Ramos (cell line): ENCODE measurements around the gene MTURN.

Experiments
- in situ Hi-C: fragments of 300-500 bp; cut with MboI; formaldehyde crosslinking; loops from one replicate; pipeline ENCODE4 v1.14.3; 2022; ENCODE audit warnings: low sequenced_read_pairs; ENCODE audit not compliant: unreplicated experiment

Gene MTURN

DNA sequence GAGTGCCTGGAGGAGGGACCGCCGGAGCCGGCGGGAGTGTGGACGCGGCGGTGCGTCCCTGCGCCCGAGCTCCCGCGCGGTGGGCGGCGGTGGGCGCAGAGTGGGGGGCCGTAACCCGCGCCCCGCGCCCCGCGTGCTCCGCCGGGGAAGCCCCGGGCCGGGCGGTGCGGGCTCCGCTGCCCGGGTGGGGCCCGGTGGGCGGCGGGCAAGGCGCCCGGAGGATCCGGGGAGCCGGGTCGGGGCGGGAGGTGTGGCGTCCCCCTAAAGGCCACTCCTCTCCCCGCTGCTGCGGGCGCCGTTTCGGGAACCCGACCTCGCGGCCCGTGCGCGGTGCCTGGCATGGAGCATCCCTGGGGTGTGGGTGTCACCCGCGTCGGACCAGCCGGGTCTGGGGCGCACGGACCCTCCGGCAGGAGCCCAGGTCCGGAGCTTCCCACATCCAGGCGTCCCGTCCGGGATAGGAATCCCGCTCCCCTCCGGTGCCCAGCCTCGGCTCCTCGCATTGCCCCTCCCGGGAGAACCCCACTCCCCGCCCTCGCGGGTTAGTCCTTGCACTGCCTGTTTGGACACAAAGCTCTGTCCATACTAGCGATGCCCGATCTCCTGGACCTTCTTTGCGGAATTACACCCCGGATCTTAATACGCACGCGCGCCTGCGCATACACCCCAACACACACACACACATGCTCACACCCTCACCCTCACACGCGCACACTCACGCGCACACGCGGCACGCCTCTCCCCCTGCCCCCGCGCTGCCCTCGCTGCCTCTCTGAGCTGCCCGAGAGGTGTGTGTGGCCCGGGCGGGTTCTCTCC, 723 bp downstream of the MTURN start:
- in situ Hi-C loops, result no loop called here

DNA sequence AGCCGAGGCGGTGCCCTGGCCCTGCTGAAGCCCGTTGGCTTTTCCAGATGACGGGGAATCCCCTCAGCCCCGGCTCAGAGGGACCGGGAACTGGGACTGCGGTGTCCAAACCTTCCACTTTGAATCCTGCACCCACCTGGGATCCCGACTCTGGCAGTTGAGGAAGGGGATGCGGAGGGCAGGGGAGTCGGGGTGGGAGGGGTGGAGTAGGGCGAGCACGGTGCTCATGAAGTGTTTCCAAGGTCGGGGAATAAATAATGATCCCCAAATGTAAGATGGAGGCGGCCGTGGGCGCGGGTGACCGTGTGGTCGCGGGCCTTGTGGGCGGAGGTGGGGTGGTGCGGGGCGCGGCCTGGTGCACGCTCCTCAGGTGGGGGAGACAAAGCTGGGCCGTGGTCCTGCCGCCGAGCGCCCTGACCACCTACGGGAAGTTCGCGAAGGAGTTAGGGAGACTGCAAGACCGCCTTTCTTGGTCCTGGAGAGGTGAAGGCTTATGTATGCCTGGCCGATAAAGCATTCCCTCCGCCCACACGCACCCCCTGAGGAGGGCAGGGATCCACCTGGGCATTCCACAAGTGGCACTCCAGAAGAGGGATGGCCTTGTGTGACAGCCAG, 1.4 kb downstream of the MTURN start:
- in situ Hi-C loops, result no loop called here

DNA sequence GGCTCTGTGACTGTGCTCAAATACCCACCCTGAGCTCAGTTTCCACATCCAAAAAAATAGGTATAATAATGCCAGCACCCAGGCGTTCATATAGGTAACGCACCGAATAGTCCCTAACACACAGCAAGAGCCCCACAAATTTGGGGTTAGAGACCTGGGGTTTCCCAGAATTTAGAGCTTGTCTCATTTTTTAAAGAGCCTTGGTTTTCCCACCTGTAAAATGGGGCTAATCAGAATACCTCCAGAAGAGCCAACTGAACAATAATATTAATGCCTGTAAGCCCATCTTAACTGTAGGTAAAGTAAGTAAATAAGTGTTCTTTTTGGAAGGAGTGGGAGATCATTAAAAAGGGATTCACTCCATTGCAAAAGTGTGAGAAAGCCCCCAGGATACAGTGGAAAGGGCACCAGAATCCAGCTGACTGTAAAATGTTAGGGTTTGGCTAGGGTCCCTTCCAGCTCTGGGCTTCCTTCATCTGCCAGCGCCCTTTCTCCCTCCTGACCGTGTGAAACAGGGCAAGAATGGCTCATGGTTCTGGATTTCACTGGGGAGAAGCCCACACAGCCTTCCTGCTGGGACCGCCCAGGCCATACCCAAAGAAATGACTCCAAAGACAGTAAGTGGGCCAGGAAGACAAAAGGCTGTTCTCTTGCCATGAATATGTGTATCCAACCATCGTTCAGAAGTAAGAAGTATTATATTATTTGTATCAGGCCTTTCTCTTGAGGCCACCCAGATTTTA, 2.1 kb downstream of the MTURN start:
- in situ Hi-C loops, result no loop called here

DNA sequence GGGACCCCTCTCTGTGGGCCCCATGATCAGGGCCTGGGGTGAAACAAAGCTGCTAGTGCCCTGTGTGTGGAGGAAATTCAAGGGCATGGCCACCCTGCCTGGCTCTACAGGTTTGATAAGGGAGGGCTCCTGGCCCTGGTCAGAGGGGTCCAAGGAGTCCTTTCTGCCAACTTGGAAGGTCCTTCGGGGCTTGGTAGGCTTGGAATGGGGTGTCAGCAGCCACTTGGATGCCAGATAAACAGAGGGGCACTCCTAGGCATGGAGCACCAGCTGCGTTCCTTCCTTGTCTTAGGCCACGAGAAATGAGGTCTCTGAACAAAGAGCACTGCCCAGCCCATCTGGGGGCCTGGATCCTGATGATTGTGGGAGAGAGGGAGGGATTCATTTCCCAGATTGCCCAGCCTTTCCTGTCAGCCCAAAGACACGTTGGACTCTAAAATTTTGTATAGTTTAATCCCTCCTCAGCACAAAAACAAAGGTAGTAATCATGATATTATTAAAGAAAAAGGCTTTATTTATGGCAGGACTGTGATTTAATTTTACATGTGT, 5.1 kb downstream of the MTURN start:
- in situ Hi-C loops, result no loop called here

DNA sequence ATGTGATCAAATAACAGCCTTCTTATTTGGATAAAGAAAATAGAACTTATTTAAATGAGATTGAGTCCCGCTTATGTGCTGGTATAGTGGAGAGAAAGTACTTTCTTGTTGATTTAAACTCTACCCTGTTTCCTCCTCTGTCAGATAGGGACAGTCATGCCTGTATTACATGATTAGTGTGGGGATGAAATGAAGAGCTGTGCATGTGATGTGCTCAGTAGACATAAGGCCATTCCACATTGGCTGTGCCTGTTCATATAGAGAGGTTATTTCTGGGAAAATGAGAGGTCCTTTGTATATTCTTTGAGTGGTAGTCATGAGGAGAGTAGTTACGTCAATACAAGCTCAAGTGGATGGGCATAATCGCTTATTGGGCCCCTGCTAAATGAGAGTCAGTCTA, 5.7 kb downstream of the MTURN start:
- in situ Hi-C loops, result no loop called here

DNA sequence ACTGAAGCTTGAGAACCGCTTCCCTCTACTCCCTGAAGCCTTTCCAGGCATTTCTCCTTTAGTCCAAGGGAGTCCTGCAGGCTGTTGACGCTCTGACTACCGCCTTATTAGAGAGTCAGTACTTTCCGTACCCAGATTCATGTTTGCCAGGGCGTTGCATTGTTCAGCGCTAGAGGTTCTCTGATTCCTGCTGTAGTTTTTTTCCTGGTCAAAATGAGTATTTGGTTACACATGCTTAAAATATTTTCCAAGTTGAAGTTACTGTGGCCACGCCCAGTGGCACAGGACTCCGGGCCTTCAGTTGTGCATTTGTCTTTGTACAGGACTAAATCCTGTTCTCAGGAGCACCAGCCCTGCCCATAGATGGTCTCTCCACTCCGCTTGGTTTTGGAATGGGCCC, 7.9 kb downstream of the MTURN start:
- in situ Hi-C loops, result no loop called here

DNA sequence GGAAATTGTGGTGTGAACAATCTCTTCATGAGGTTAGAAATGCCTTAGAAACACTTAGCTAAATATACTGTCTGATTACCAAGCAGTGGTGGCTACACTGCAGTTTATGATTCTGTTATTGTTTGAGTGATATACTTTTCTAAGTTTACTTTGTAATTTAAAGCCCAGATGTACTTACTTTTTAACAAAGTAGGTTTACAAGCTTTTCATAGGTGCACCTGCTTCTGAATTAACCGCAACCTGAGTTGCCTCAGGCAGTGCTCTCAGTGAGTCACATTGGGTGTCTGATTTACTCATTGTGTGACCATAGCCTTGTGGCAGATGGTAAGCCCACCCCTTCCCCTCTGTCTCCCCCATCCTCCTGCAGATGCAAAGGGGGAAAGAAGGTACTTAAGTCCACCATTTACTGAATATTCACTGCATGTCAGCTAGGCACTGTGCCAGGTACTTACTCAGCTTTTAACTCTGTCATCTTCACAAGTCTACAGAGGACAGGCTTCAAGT, 9.0 kb downstream of the MTURN start:
- in situ Hi-C loops, result no loop called here

DNA sequence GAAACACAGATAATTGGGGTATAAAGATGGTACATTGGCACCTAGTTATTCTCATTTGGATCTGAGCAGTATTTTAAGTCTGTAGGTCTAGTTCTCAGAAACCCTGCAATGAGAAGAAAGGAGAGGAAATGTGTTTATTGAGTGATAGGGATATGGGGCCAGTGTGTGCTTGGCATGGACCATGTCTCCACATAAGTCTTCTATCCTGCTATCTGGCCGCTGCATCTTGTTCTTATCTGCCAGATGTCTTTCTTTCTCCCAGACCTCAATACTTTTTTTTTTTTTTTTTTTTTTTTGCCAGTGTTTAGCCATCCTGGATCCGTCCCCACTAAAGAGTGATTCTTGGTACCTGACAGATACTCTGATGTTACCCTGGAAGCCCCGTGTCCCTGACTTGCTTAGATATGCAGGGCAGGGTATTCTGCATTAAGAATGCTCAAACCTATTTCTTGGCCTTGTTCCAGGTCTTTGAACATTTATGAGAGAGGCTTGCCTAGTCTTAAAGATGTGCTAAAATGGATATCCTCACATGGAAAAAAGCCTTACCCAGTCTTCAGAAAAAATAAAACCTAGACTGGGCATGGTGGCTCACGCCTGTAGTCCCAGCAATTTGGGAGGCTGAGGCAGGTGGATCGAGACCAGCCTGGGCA, 10.0 kb downstream of the MTURN start:
- in situ Hi-C loops, result no loop called here

DNA sequence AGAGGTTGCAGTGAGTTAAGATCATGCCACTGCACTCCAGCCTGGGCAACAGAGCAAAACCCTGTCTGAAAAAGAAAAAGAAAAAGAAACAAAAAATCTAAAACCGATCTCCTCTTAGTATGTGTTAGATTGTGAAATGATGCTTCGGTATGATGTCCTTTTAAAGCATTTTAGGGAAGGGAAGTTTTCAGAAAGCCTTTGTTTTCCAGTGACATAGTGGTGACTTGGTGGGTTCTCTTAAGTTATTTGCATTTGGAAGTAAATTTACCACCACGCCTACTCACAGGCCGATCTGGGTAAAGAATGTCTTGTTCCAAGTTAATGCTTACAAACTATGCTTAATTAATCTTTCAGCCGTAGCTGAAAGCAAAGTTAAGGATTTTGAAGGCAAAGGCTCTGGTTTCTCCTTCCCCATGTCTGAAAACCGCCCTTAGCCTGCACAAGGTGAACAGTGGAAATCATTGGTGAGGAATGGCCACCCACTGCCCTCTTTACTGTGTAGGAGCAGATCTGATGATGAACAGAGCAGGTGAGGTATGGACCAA, 10.7 kb downstream of the MTURN start:
- in situ Hi-C loops, result no loop called here

DNA sequence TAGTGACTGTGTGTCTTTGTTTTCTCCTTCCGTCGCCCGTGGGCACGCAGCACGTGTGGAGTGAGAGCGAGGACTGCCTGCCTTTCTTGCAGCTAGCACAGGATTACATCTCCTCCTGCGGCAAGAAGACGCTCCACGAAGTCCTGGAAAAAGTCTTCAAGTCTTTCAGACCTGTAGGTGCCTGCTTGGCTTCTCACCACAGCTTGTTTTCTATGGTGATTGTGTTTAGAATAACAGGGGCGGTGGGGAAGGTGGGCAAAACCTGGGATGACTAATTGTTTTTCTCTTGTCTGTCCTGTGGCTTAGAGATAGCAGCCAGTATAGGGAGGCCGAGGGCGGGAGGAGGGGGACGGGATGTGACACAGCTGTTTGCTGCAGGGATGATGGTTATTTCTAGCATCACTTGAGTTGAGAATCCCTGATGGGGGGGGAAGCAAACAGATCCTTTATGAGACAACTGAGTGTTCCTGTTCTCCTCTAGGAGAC, 11.4 kb downstream of the MTURN start:
- in situ Hi-C loops, result no loop called here

DNA sequence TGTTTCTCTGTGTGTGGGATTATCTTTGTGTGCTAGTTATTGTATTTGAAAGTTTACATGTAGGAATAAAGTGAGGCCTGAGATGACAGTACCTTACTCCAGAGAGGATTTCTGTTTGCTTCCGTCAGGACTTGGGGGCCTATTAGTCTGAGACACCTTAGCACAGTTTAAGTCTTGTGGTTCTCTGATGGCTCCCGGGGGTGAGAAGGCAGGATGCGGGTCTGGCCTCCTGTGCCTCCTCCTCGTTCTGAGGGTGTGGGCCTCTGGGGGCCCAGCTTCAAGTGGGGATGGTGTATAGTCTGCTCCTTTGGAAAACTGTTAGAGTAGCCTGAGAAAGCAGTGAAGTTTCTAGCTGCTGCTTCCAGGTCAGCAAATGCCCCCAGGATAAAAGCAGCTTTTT, 12.4 kb downstream of the MTURN start:
- in situ Hi-C loops, result no loop called here

DNA sequence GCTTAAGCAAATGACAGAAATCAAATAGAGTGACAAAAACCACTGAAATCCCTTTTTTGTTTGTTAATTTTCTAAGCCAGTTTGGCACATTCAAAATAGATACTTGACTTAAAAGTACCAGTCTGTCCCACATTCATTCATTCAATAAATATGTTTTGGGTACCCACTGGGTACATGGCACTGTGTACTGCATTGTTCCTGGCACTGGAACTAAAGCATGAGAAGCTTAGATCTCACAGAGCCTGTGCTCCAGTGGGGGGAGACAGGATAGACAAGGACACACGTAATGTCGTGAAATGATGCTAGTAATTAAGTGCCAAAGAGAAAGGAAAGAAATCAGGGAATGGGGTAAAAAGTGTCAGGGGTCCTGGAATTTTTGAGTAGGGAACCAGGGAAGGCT, 13.0 kb downstream of the MTURN start:
- in situ Hi-C loops, result no loop called here

DNA sequence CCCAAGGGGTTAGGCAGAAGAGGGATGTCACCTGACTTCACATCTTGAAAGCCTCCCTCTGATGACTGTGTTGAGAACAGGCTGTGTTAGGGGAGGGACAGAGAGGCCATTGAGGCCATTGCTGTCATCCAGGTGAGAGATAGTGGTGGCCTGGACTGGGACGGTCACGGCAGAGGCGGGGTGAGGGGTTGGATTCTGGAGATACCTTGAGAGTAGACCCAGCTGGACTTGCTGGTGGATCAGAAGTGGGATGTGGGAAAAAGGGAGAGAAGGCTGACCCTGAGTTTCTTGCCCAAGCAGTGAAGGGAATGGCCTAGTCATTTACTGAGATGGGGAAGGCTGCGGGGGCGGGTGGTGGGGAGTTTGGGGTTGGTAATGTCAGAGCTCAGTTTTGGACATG, 13.6 kb downstream of the MTURN start:
- in situ Hi-C loops, result no loop called here

DNA sequence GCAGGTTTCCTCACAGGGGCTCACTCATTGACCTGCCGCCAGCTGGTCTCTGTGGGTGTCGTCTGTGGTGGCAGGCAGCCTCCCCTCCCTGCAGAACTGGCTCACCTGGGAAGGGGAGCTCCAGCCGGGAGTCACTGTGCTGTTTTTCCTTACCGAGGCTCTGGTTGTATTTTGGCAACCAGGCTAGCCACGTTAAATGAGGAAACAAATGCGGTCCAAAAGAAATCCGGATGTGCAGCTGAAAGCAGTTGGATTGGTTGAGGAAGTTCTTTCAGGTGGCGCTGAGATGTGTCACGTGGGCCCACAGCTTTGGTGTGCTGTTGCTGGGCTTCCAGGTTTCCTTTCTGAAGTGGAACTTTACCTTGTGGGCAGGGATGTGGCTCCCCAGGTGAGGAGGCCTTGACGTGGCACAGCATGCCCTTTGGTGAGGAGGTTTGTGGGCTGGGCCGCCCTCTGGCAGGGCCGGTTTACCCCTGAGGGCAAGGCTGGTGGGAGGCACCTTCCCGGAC, 14.2 kb downstream of the MTURN start:
- in situ Hi-C loops, result no loop called here

DNA sequence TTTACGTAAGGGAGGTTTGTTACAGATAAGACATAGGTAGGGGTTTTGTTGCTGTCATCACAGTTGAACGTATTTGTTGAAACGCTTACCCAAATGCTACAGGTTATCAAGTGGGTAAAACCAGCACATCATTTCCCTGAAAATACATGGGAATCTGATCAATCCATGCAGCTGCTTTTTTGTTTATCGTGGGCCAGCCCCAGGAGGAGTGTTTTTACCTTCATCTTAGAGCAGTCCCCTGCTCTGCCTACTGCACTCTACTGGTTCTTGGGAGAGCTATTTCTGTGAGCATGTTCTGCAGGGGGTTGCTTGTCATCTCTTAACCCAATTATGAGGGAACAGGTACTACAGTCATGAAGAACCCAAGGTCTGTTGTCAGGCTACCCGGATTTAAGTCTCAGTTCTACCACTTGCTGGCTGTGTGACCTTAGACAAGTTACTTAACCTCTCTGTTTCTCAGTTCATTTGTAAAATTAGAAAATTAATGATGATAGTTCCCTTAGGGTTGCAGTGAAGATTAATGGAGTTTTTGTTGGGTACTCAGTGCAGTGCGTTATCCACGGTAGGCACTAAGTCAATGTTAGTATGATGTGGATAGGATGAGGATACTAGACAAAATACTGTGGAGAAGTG, 15.0 kb downstream of the MTURN start:
- in situ Hi-C loops, result no loop called here

DNA sequence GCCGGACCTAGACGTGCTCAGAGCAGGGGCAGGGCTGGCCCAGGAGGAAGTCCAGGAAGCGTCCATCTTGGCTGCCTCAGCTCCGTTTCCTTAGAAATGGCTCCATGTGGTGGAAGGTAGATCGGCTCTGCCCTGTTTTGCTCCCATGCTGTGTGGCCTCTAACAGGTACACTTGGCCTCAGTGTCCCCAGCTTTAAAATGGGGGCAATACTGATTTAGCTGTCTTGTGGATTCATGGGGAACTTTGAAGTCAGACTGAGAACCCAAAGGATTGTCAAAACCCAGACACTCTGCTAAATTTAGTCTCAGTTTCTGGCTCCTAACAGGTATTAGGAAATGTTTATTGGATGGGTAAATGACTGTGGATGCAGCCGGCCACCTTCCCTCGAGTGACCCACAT, 15.9 kb downstream of the MTURN start:
- in situ Hi-C loops, result no loop called here

DNA sequence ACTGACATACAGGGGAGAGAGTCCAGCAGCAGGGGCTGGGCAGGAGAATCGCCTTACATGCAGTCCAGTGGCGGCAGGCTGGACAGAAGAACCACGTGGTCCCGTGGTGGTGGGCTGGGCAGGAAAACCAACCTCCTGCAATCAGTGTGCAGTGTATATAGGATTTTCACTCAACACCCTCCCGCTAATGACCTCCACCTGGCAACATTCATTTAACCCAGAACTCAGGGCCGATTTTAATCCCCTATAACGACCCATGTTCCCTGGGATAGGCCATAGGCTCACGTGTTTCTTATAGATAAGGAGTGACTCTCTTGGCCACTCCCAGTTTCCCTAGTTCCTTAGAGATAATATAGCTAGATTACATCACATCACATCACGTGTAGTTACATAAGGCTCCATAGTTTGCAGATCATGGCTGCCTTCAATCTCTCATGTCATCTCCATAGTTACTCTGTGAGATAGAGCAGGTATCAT, 19.4 kb downstream of the MTURN start:
- in situ Hi-C loops, result no loop called here

DNA sequence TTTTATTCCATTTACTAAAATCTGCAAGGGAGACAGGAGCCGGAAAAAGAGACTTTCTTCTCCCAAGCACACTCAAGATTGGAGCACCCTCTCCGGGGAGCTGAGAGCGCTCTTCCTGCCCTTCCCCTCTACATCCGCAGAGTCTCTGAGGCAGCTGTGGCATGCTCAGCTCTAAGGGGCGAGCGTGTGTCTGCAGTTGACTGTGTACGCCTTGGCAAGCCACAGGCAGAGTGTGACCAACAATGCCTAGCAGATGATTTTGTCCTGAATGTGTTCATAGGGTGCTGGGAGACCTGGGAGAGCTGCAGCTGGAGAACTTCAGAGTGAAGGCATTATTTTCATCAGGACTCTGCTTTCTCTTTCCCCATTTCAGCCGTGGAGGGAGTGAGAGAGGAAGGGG, 20.7 kb downstream of the MTURN start:
- in situ Hi-C loops, result no loop called here

DNA sequence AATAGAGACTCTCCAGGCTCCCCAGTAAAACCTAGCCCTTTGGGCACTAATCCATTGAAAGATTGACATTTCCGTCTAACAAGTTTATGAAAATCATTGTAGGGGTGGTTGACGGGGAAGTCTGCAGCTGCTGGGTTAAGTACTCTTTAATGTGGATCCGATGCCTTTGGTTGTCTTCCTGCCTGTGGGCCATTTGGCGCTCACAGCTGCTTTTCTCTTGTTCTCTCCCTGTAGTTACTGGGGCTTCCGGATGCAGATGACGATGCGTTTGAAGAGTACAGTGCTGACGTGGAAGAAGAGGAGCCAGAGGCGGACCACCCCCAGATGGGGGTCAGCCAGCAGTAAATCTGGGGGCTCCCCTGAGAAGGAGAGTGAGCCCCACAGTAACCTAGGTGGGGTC, 22.4 kb downstream of the MTURN start:
- in situ Hi-C loops, result no loop called here
